GM18520 (cell line): Measurements from ENCODE around the gene COL6A2.
"Not testable (repeated sequence)": the region's sequence is repeated elsewhere in the genome, so short reads cannot be mapped to it uniquely, and the experiment has no call there.

Experiments used
- ATAC-seq: cut with Tn5 transposase; IDR thresholded peaks from one replicate; pipeline ENCODE4 v1.9.1; 2021; ENCODE audit not compliant: unreplicated experiment

Gene COL6A2

GRCh38 chr21:46154955-46155513 lies 57.1 kb downstream of the COL6A2 start:
- no peak for ATAC-seq

- no peak for ATAC-seq
Observed at GRCh38 chr21:46155514-46156377, 57.8 kb downstream of the COL6A2 start, which contains the start of gene FTCD. FTCD (minus strand) TSS chr21:46155579; CDS start chr21:46155523, 56 bp downstream.

GRCh38 chr21:46156378-46156645 lies 58.4 kb downstream of the COL6A2 start:
- no peak for ATAC-seq

GRCh38 chr21:46156678-46157077 lies 58.8 kb downstream of the COL6A2 start:
- ATAC-seq = no peak

GRCh38 chr21:46157396-46157986 lies 59.6 kb downstream of the COL6A2 start:
- no peak for ATAC-seq

- ATAC-seq = no peak
Observed at GRCh38 chr21:46157987-46158451, 60.1 kb downstream of the COL6A2 start.

GRCh38 chr21:46158666-46159300 lies 60.9 kb downstream of the COL6A2 start:
- ATAC-seq = no peak

GRCh38 chr21:46159390-46159789 lies 61.5 kb downstream of the COL6A2 start:
- no peak for ATAC-seq

- ATAC-seq = no peak
Observed at GRCh38 chr21:46159841-46160656, 62.1 kb downstream of the COL6A2 start.

- no peak for ATAC-seq
Observed at GRCh38 chr21:46160657-46160906, 62.7 kb downstream of the COL6A2 start.

- no peak for ATAC-seq
Observed at GRCh38 chr21:46160907-46161632, 63.2 kb downstream of the COL6A2 start.

- ATAC-seq = no peak
Observed at GRCh38 chr21:46161633-46162592, 64.0 kb downstream of the COL6A2 start.

- no peak for ATAC-seq
Observed at GRCh38 chr21:46163380-46163779, 65.5 kb downstream of the COL6A2 start.

GRCh38 chr21:46165098-46165497 lies 67.2 kb downstream of the COL6A2 start:
- ATAC-seq = no peak

- ATAC-seq = no peak
Observed at GRCh38 chr21:46168238-46168637, 70.3 kb downstream of the COL6A2 start.

- ATAC-seq = no peak
Observed at GRCh38 chr21:46168659-46169386, 70.9 kb downstream of the COL6A2 start.

GRCh38 chr21:46170436-46171193 lies 72.7 kb downstream of the COL6A2 start:
- not testable (repeated sequence) for ATAC-seq

- ATAC-seq = no peak
Observed at GRCh38 chr21:46171585-46171984, 73.7 kb downstream of the COL6A2 start.
